Measurements from ENCODE around the gene VWA3B. TPM values are rescaled to one million over a fixed set of nuclear protein-coding genes. Genes with fewer than 3 reads are reported as not detected.

The VWA3B gene
- total RNA-seq, 1 donor from 2014 or later: not detected

DNA sequence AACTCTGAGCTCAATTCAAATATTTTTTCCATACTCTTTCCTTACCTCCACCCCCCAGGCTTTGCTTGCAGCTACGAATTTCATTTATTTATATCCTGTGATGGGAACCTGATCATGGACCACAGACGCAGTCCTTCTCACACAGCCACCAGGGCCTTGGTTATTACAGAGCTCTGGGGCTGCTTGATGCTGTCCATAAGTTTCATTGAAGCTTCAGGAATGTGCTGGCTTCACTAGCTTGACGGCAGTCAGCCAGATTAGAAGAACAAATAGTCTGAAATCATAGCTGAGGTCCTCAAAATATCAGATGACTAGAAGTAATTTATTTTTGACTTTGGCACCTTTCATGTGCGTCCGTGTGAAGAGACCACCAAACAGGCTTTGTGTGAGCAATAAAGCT is 104.9 kb downstream of the VWA3B start:
- TF ChIP-seq, protein P1, sequence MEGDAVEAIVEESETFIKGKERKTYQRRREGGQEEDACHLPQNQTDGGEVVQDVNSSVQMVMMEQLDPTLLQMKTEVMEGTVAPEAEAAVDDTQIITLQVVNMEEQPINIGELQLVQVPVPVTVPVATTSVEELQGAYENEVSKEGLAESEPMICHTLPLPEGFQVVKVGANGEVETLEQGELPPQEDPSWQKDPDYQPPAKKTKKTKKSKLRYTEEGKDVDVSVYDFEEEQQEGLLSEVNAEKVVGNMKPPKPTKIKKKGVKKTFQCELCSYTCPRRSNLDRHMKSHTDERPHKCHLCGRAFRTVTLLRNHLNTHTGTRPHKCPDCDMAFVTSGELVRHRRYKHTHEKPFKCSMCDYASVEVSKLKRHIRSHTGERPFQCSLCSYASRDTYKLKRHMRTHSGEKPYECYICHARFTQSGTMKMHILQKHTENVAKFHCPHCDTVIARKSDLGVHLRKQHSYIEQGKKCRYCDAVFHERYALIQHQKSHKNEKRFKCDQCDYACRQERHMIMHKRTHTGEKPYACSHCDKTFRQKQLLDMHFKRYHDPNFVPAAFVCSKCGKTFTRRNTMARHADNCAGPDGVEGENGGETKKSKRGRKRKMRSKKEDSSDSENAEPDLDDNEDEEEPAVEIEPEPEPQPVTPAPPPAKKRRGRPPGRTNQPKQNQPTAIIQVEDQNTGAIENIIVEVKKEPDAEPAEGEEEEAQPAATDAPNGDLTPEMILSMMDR (IDR thresholded peaks at IDR 0.05): no peak
- Histone ChIP-seq H3K36me3 (no peaks in the 10 kb centered on the region), H3K4me3 (no peak overlapping the region), H3K9me3 (no peaks in the 10 kb centered on the region), H3K27ac (no peak overlapping the region), H3K4me1 (peaks cover 0 to 4% of the 10 kb centered on the region in 2 donors), H3K27me3 (no peaks in the 10 kb centered on the region)
- intact Hi-C loops (cut with DNase I): no loop called here
- DNase-seq (ENCODE audit: low spot score in 2 of 2): no peak

- H3K27ac ChIP-seq: no peak overlapping the region
- intact Hi-C loops (cut with DNase I): no loop called here
- DNase-seq (ENCODE audit: low spot score in 2 of 2): no peak
- no peak overlapping the region for H3K4me3 ChIP-seq
- TF ChIP-seq, protein P1 (IDR thresholded peaks at IDR 0.05): no peak
- H3K9me3 ChIP-seq: no peaks in the 10 kb centered on the region
- H3K27me3 ChIP-seq: no peaks in the 10 kb centered on the region
- H3K36me3 ChIP-seq: no peaks in the 10 kb centered on the region
- H3K4me1 ChIP-seq: no peaks in the 10 kb centered on the region
Measured at GRCh38 chr2:98201576-98201975, 114.6 kb downstream of the VWA3B start.

- no peak overlapping the region for H3K4me3 ChIP-seq
- no peak overlapping the region for H3K27ac ChIP-seq
- H3K27me3 ChIP-seq: no peaks in the 10 kb centered on the region
- no peak for DNase-seq (ENCODE audit: low spot score in 2 of 2)
- H3K9me3 ChIP-seq: no peaks in the 10 kb centered on the region
- intact Hi-C loops (cut with DNase I): no loop called here
- TF ChIP-seq, protein P1 (IDR thresholded peaks at IDR 0.05): no peak
- no peaks in the 10 kb centered on the region for H3K4me1 ChIP-seq
- no peaks in the 10 kb centered on the region for H3K36me3 ChIP-seq
Measured at GRCh38 chr2:98205889-98206288, 118.9 kb downstream of the VWA3B start.

DNA sequence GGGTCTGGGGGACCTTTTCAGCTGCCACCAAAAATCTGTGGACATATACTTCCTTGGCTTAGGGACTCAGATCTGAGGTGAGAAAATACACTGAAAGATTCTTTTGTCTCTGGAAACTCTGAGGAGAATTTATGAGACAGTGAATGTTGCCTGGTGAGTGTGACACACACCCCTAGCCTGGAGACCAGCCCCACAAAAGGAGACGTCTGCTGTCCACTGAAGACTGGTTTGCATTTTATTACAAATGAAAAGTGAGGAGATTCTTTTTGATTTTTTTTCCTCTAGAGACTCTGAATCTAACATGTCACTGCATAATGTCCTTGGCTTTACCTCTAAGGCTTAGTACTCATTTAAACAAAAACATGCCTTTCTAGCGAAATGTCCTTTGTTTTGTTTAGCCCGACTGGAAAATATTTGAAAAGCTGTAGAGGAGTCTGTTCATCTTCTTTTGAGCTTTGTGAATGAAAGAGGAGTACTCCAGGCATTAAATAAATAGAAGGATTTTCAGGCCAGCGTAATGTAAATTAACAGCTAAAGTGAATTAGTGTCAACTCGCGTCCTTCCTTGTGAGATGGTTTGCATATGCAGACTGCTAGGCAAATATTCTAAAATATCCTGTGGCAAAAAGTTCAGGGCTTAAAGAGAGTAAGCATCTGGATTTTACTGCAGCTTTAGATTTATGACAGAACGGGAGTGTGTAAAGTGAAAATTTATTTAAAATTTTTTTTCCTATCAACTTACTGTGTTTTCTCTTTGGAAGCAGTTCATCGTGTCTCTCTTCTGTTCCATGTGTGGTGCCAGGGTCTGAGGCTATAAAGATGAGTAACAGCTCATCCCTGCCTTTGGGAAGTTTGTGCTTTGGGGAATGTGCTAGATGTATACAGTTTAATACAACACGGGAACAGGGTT is 125.4 kb downstream of the VWA3B start:
- DNase-seq (ENCODE audit: low spot score in 2 of 2): no peak
- Histone ChIP-seq H3K9me3 (no peaks in the 10 kb centered on the region), H3K36me3 (no peaks in the 10 kb centered on the region), H3K27ac (no peak overlapping the region), H3K4me3 (no peak overlapping the region), H3K4me1 (no peaks in the 10 kb centered on the region), H3K27me3 (no peaks in the 10 kb centered on the region)
- TF ChIP-seq, protein P1 (IDR thresholded peaks at IDR 0.05): no peak
- intact Hi-C loops (cut with DNase I): no loop called here

DNA sequence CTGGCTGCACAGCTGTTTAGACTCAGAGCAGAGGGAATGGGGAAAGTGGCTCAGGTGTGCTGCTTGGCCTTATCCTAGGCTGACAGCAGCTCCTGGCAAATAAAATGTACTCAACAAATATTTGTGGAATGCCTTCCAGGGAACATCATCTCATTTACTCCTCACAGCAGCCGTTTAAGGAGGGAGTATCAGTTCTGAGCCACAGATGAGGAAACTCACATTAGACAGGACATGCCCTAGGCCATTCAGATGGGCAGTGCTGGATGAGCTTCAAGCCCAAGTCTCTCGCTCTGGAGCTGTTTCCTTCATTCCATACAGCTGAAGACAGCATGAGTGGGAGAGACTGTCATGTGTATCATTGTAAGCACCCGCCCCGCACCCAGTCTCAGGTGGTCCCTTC is 129.6 kb downstream of the VWA3B start:
- H3K4me3 ChIP-seq: no peak overlapping the region
- no peak for DNase-seq (ENCODE audit: low spot score in 2 of 2)
- H3K4me1 ChIP-seq: no peaks in the 10 kb centered on the region
- TF ChIP-seq, protein P1 (IDR thresholded peaks at IDR 0.05): no peak
- H3K27me3 ChIP-seq: no peaks in the 10 kb centered on the region
- H3K36me3 ChIP-seq: no peaks in the 10 kb centered on the region
- no peak overlapping the region for H3K27ac ChIP-seq
- intact Hi-C loops (cut with DNase I): no loop called here
- H3K9me3 ChIP-seq: peaks cover 0 to 11% of the 10 kb centered on the region in 2 donors

Measured in ascending aorta (tissue), 2 donors.